WTC11 (cell line): ENCODE measurements around the gene NAV2.

Experiments
- CREB1 ChIP-seq: sonication (generic); formaldehyde crosslinking; IDR thresholded peaks from 2 replicates; pipeline ENCODE4 v1.8.0; 2023; ENCODE audit warnings: mild to moderate bottlenecking, missing genetic modification reagents
- CTCF ChIP-seq: fragments of 200-600 bp; IDR thresholded peaks from 2 replicates; pipeline ENCODE4 v1.8.0; 2022; ENCODE audit warnings: antibody characterized with exemption
- FOXP4 ChIP-seq: sonication (generic); formaldehyde crosslinking; IDR thresholded peaks from 2 replicates; pipeline ENCODE4 v1.8.0; 2022; ENCODE audit warnings: mild to moderate bottlenecking, missing genetic modification reagents
- MAX ChIP-seq: sonication (generic); formaldehyde crosslinking; IDR thresholded peaks from 2 replicates; pipeline ENCODE4 v1.8.0; 2022; ENCODE audit warnings: mild to moderate bottlenecking, missing genetic modification reagents
- NFYB ChIP-seq: sonication (generic); formaldehyde crosslinking; conservative IDR thresholded peaks from 2 replicates; pipeline ENCODE4 v1.8.0; 2022; ENCODE audit warnings: low read depth, missing genetic modification reagents
- NR1H2 ChIP-seq: sonication (generic); formaldehyde crosslinking; IDR thresholded peaks from 2 replicates; pipeline ENCODE4 v1.9.0; 2021; ENCODE audit warnings: mild to moderate bottlenecking, moderate library complexity, missing genetic modification reagents
- STAT6 ChIP-seq: sonication (generic); formaldehyde crosslinking; conservative IDR thresholded peaks from 2 replicates; pipeline ENCODE4 v1.8.1; 2023; ENCODE audit warnings: mild to moderate bottlenecking, low read depth, missing genetic modification reagents, moderate library complexity
- TEAD4 ChIP-seq: sonication (generic); formaldehyde crosslinking; IDR thresholded peaks from 2 replicates; pipeline ENCODE4 v1.8.0; 2022; ENCODE audit warnings: mild to moderate bottlenecking, missing genetic modification reagents
- ZNF423 ChIP-seq: fragments of 250-450 bp; sonication (Bioruptor Pico); IDR thresholded peaks from 2 replicates; pipeline ENCODE4 v2.1.2; 2022; ENCODE audit warnings: mild to moderate bottlenecking, moderate library complexity
- TF ChIP-seq, protein P1 (sequence below): sonication (generic); formaldehyde crosslinking; IDR thresholded peaks from 2 replicates; pipeline ENCODE4 v1.8.1; 2022; ENCODE audit warnings: low read depth, mild to moderate bottlenecking, moderate library complexity, missing genetic modification reagents, borderline replicate concordance
- TF ChIP-seq, protein P2 (sequence below): sonication (generic); formaldehyde crosslinking; IDR thresholded peaks from 2 replicates; pipeline ENCODE4 v1.8.0; 2022; ENCODE audit warnings: missing genetic modification reagents
- TF ChIP-seq, protein P3 (sequence below): sonication (generic); formaldehyde crosslinking; IDR thresholded peaks from 2 replicates; pipeline ENCODE4 v1.8.0; 2023; ENCODE audit warnings: mild to moderate bottlenecking, missing genetic modification reagents

- TF ChIP-seq CTCF (no peak), FOXP4 (CRISPR knock-in tag) (no peak), CREB1 (CRISPR knock-in tag) (no peak), TEAD4 (CRISPR knock-in tag) (no peak), NR1H2 (CRISPR knock-in tag) (no peak), STAT6 (CRISPR knock-in tag) (no peak), MAX (CRISPR knock-in tag) (no peak), NFYB (CRISPR knock-in tag) (no peak), ZNF423 (CRISPR knock-in tag) (no peak)
- TF ChIP-seq, protein P1, sequence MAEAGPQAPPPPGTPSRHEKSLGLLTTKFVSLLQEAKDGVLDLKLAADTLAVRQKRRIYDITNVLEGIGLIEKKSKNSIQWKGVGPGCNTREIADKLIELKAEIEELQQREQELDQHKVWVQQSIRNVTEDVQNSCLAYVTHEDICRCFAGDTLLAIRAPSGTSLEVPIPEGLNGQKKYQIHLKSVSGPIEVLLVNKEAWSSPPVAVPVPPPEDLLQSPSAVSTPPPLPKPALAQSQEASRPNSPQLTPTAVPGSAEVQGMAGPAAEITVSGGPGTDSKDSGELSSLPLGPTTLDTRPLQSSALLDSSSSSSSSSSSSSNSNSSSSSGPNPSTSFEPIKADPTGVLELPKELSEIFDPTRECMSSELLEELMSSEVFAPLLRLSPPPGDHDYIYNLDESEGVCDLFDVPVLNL (CRISPR knock-in tag), result no peak
- TF ChIP-seq, protein P2, sequence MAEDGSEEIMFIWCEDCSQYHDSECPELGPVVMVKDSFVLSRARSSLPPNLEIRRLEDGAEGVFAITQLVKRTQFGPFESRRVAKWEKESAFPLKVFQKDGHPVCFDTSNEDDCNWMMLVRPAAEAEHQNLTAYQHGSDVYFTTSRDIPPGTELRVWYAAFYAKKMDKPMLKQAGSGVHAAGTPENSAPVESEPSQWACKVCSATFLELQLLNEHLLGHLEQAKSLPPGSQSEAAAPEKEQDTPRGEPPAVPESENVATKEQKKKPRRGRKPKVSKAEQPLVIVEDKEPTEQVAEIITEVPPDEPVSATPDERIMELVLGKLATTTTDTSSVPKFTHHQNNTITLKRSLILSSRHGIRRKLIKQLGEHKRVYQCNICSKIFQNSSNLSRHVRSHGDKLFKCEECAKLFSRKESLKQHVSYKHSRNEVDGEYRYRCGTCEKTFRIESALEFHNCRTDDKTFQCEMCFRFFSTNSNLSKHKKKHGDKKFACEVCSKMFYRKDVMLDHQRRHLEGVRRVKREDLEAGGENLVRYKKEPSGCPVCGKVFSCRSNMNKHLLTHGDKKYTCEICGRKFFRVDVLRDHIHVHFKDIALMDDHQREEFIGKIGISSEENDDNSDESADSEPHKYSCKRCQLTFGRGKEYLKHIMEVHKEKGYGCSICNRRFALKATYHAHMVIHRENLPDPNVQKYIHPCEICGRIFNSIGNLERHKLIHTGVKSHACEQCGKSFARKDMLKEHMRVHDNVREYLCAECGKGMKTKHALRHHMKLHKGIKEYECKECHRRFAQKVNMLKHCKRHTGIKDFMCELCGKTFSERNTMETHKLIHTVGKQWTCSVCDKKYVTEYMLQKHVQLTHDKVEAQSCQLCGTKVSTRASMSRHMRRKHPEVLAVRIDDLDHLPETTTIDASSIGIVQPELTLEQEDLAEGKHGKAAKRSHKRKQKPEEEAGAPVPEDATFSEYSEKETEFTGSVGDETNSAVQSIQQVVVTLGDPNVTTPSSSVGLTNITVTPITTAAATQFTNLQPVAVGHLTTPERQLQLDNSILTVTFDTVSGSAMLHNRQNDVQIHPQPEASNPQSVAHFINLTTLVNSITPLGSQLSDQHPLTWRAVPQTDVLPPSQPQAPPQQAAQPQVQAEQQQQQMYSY (CRISPR knock-in tag), result no peak
- TF ChIP-seq, protein P3, sequence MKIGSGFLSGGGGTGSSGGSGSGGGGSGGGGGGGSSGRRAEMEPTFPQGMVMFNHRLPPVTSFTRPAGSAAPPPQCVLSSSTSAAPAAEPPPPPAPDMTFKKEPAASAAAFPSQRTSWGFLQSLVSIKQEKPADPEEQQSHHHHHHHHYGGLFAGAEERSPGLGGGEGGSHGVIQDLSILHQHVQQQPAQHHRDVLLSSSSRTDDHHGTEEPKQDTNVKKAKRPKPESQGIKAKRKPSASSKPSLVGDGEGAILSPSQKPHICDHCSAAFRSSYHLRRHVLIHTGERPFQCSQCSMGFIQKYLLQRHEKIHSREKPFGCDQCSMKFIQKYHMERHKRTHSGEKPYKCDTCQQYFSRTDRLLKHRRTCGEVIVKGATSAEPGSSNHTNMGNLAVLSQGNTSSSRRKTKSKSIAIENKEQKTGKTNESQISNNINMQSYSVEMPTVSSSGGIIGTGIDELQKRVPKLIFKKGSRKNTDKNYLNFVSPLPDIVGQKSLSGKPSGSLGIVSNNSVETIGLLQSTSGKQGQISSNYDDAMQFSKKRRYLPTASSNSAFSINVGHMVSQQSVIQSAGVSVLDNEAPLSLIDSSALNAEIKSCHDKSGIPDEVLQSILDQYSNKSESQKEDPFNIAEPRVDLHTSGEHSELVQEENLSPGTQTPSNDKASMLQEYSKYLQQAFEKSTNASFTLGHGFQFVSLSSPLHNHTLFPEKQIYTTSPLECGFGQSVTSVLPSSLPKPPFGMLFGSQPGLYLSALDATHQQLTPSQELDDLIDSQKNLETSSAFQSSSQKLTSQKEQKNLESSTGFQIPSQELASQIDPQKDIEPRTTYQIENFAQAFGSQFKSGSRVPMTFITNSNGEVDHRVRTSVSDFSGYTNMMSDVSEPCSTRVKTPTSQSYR (CRISPR knock-in tag), result no peak
Measured at GRCh38 chr11:20033806-20034205, 321.2 kb downstream of the NAV2 start.
